Choroid plexus epithelial cell (primary cell): ENCODE measurements around the gene TECPR1.

ENCODE experiments used
- DNase-seq: peaks from one replicate; pipeline ENCODE4 v3.0.0-alpha.2; 2010; ENCODE audit warnings: low read depth
- H3K4me3 ChIP-seq: 2 replicates; pipeline ENCODE4 v1.5.1; 2011; ENCODE audit warnings: low read depth, mild to moderate bottlenecking, control low read depth, low read length, moderate library complexity
- TF ChIP-seq, protein P1 (sequence below): conservative IDR thresholded peaks from 2 replicates; pipeline ENCODE4 v1.5.1; 2011; ENCODE audit warnings: low read depth, mild to moderate bottlenecking, control low read depth, inconsistent platforms, low read length, moderate library complexity

Gene TECPR1

DNA sequence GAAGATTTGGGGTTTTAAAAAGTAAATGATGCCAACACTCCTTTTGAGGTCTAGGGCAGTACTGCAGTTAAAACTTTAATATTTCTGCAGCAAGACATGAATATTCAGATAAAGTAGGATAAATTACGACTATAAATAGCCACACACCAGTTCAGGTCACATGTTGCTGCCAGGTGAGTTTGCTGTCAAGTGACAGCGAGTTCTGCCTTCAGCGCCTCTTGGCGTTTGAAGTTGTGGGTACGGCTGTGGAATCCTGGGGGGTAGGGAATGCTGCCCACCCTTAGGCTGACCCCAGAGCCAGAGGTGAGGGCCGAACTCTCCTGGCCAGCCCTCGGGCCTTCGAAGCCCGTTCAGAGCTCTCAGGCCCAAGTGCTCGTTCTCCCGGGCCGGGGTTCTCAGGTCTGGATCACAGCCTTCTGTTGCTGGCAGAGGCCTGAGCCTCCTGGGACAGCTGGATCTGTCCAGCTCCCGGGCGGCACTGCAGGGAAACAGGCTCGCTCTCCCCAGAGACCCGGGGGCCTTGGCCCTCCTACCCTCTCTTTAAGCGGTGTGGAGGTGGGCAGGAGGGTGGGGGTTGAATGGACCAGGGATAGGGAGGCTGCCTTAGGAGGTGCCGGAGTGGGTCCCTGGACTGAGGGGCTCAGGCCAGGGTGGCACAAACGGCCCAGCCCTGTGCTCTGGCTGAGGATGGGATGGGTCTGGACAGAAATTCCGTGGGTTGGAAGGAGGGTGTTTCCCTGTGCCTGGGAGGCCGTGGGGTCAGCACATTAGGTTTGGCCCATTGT, 34.9 kb upstream of the TECPR1 start:
- no peak for DNase-seq
- TF ChIP-seq, protein P1, sequence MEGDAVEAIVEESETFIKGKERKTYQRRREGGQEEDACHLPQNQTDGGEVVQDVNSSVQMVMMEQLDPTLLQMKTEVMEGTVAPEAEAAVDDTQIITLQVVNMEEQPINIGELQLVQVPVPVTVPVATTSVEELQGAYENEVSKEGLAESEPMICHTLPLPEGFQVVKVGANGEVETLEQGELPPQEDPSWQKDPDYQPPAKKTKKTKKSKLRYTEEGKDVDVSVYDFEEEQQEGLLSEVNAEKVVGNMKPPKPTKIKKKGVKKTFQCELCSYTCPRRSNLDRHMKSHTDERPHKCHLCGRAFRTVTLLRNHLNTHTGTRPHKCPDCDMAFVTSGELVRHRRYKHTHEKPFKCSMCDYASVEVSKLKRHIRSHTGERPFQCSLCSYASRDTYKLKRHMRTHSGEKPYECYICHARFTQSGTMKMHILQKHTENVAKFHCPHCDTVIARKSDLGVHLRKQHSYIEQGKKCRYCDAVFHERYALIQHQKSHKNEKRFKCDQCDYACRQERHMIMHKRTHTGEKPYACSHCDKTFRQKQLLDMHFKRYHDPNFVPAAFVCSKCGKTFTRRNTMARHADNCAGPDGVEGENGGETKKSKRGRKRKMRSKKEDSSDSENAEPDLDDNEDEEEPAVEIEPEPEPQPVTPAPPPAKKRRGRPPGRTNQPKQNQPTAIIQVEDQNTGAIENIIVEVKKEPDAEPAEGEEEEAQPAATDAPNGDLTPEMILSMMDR: no peak
- no peak overlapping the region for H3K4me3 ChIP-seq

GRCh38 chr7:98286093-98286539, 34.1 kb upstream of the TECPR1 start:
- DNase-seq: peak; percentile 42
- peak overlapping the region; percentile 86 for H3K4me3 ChIP-seq
- TF ChIP-seq, protein P1: no peak

GRCh38 chr7:98285157-98286092, 33.4 kb upstream of the TECPR1 start:
- TF ChIP-seq, protein P1: no peak
- no peak for DNase-seq
- peak overlapping the region; percentile 86 for H3K4me3 ChIP-seq

DNA sequence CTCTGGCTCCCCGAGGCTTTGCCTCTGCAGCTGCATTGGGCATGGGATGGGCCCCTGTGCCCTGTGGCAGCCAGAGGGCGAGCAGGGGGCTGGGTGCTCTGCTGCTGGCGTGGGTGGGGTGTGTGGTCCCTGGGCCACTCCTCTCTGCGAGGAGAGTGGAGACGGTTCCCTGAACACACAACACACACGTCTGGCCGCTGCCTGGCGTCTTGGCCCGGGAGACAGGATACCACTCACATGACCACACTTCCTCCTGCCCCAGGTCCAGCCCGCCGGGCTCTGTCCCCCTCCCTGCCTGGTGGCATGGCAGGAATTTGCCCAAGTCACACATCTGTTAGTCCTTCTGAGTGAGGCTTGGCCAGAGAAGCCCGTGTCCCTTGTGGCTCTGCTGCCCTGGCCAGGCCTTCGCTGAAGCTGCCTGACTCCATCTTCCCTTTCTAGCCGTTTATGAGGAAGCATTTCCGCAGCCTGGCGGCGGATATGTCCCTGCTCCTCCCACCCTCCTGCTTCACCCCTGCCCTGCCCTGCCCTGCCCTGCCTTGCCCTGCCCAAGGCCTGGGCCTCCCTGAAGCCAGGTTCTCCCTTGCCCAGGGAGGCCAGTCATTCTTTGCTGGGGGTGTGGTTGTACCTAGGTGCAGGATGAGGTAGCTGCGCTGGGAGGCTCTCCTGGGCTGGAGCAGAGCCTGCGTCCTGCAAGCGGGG, 32.5 kb upstream of the TECPR1 start:
- TF ChIP-seq, protein P1: no peak
- peak overlapping the region; percentile 86 for H3K4me3 ChIP-seq
- peak; percentile 52 for DNase-seq

GRCh38 chr7:98283887-98284222, 31.8 kb upstream of the TECPR1 start:
- no peak for DNase-seq
- TF ChIP-seq, protein P1: no peak
- peak overlapping the region; percentile 86 for H3K4me3 ChIP-seq

GRCh38 chr7:98283127-98283886, 31.3 kb upstream of the TECPR1 start:
- peak; percentile 80 for DNase-seq
- TF ChIP-seq, protein P1: no peak
- H3K4me3 ChIP-seq: peak overlapping the region; percentile 86
